Cardiac muscle cell (in vitro differentiated cells and primary cell): ENCODE measurements around the gene NEO1. TPM values are rescaled to one million over a fixed set of nuclear protein-coding genes. Genes with fewer than 3 reads are reported as not detected.

Experiments used
- DNase-seq, 2 donors: peaks; one replicate each; pipeline versions ENCODE4 v3.0.0 to v3.0.0-alpha.2; 2010 to 2017; ENCODE audit warnings: low read depth in 1 of 2, low spot score in 1 of 2
- H3K27ac ChIP-seq: fragments of 200-600 bp; sonication (generic); 2 replicates; pipeline ENCODE4 v1.5.1; 2016
- H3K27me3 ChIP-seq: fragments of 200-600 bp; sonication (generic); 2 replicates; pipeline ENCODE4 v1.6.0; 2016; ENCODE audit warnings: control low read depth
- H3K36me3 ChIP-seq: fragments of 200-600 bp; sonication (generic); 2 replicates; pipeline ENCODE4 v1.5.1; 2016; ENCODE audit warnings: control low read depth
- H3K4me1 ChIP-seq: fragments of 200-600 bp; sonication (generic); 2 replicates; pipeline ENCODE4 v1.8.1; 2017; ENCODE audit warnings: low read depth, mild to moderate bottlenecking, mixed run types
- H3K4me3 ChIP-seq: fragments of 200-600 bp; sonication (generic); 2 replicates; pipeline ENCODE4 v1.5.1; 2016; ENCODE audit warnings: mild to moderate bottlenecking
- H3K9me3 ChIP-seq: fragments of 200-600 bp; sonication (generic); 2 replicates; pipeline ENCODE4 v1.5.1; 2017; ENCODE audit warnings: low read depth, mild to moderate bottlenecking, control low read depth
- CTCF ChIP-seq: IDR thresholded peaks from 2 replicates; pipeline ENCODE4 v1.5.1; 2012; ENCODE audit warnings: low read depth, mild to moderate bottlenecking, low read length
- polyA plus RNA-seq: library from polyadenylated mRNA; unstranded; fragments of >200 nt; fragmentation: Nextera tagmentation; extraction: Ambion mirVana; gene quantifications from 2 replicates; pipeline ENCODE4 v1.2.1, GENCODE V29; 2016
- total RNA-seq: library from RNA; depleted of rRNA; stranded (reverse); fragments of >200 nt; gene quantifications from 2 replicates; pipeline ENCODE4 v1.2.3, GENCODE V29; 2016

NEO1 gene
- total and polyA plus RNA-seq, 2 experiments from 2014 or later: 12.9 to 37.4 TPM

GRCh38 chr15:73153024-73153423, 100.8 kb downstream of the NEO1 start:
- no peak for DNase-seq
- Histone ChIP-seq H3K27ac (no peak overlapping the region), H3K36me3 (no peaks in the 10 kb centered on the region), H3K9me3 (no peaks in the 10 kb centered on the region), H3K27me3 (no peaks in the 10 kb centered on the region), H3K4me3 (no peak overlapping the region), H3K4me1 (no peaks in the 10 kb centered on the region)
- no peak for TF ChIP-seq CTCF

- Histone ChIP-seq H3K36me3 (no peaks in the 10 kb centered on the region), H3K4me1 (no peaks in the 10 kb centered on the region), H3K27ac (no peak overlapping the region), H3K9me3 (no peaks in the 10 kb centered on the region), H3K27me3 (no peaks in the 10 kb centered on the region), H3K4me3 (no peak overlapping the region)
- DNase-seq: no peak
- TF ChIP-seq CTCF: no peak
Observed at GRCh38 chr15:73153447-73153846, 101.2 kb downstream of the NEO1 start.

- no peak for DNase-seq
- H3K4me1 ChIP-seq: peaks cover 10% of the 10 kb centered on the region
- H3K9me3 ChIP-seq: no peaks in the 10 kb centered on the region
- H3K27ac ChIP-seq: no peak overlapping the region
- no peaks in the 10 kb centered on the region for H3K27me3 ChIP-seq
- TF ChIP-seq CTCF: no peak
- H3K4me3 ChIP-seq: no peak overlapping the region
- H3K36me3 ChIP-seq: no peaks in the 10 kb centered on the region
Observed at GRCh38 chr15:73156431-73157191, 104.3 kb downstream of the NEO1 start.

- no peak for DNase-seq
- H3K4me1 ChIP-seq: peaks cover 10% of the 10 kb centered on the region
- TF ChIP-seq CTCF: no peak
- H3K27me3 ChIP-seq: no peaks in the 10 kb centered on the region
- no peaks in the 10 kb centered on the region for H3K36me3 ChIP-seq
- H3K9me3 ChIP-seq: no peaks in the 10 kb centered on the region
- no peak overlapping the region for H3K27ac ChIP-seq
- H3K4me3 ChIP-seq: no peak overlapping the region
Observed at GRCh38 chr15:73161546-73161945, 109.3 kb downstream of the NEO1 start.

- no peaks in the 10 kb centered on the region for H3K4me1 ChIP-seq
- no peaks in the 10 kb centered on the region for H3K9me3 ChIP-seq
- H3K27ac ChIP-seq: no peak overlapping the region
- no peak overlapping the region for H3K4me3 ChIP-seq
- no peak for TF ChIP-seq CTCF
- H3K27me3 ChIP-seq: no peaks in the 10 kb centered on the region
- DNase-seq: no peak
- H3K36me3 ChIP-seq: no peaks in the 10 kb centered on the region
Observed at GRCh38 chr15:73165435-73165834, 113.2 kb downstream of the NEO1 start.
